ENCODE measurements around the gene C16orf95. TPM values are rescaled to one million over a fixed set of nuclear protein-coding genes. Genes with fewer than 3 reads are reported as not detected.

The C16orf95 gene
- total RNA-seq, 1 experiment from 2014 or later: 3.1 TPM

- DNase-seq (ENCODE audit: low read depth): no peak
These were observed 63.7 kb downstream of the C16orf95 start for GRCh38 chr16:87253536-87253935.

Other genes starting within 250 kb of the C16orf95 start
- gene FBXO31, start 66.4 kb upstream of the C16orf95 start, total RNA-seq (2014; rRNA removed; shearing (Covaris generic)): 9.7 and 14.4 TPM in 2 replicates
- gene MAP1LC3B, start 74.9 kb upstream of the C16orf95 start, total RNA-seq (2014; rRNA removed; shearing (Covaris generic)): 26.0 and 54.2 TPM in 2 replicates
- 3.4 and 7.8 TPM in 2 replicates for gene ZCCHC14, start 175.6 kb upstream of the C16orf95 start, total RNA-seq (2014; rRNA removed; shearing (Covaris generic))

All from M059J (cell line).